ENCODE data around the gene DUOX1.

The DUOX1 gene

DNA sequence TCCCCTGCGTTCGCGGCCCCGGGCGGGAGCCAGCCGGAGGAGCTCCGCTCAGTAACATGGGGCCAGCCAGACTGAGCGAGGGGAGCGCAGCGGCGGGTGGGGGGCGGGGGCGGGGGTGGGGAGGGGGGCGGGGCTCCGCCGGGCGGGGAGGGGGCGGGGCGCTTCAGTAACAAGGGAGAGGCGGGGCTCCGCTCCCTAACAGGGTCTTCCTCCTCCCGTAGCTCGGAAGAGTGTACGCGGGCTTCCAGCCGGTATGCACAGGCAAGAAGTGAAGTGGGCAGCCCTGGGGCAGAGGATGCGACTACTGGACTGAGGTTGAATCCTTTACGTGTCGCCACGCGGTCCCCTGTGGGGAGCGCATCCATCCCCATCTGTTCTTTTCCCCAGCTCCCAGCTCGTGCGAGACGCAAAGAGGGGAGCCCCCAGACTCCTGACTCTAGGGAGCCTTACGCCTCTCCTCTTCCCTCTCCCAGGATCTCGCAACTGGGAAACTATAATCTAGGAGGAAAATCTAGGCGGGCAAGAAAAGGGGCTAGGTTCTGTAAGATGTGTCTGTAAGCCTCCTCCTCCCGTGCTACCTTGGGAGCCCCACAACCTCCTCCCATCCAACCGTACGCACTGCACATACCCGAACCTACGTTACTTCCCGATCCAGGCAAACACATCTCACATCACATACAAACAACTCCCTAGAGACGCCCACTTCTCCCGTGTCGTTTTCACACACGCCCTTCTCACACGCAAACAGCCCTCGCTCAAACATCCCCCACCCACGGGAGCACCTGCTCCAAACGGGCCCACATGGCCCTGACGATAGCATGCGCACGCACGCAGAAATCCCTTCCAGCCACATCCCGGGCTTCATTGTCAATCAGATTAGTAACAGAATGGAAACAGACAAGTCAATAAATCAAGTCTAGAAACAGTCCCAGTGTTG, 58.4 kb downstream of the DUOX1 start, which contains the start of gene SHF:
Gene SHF, minus strand, starts transcription at position 73 of the 937 bp plus-strand sequence. Its CDS starts 15 bp downstream, at position 58.
- no peak for DNase-seq (ENCODE audit: low read depth, low spot score)

DNA sequence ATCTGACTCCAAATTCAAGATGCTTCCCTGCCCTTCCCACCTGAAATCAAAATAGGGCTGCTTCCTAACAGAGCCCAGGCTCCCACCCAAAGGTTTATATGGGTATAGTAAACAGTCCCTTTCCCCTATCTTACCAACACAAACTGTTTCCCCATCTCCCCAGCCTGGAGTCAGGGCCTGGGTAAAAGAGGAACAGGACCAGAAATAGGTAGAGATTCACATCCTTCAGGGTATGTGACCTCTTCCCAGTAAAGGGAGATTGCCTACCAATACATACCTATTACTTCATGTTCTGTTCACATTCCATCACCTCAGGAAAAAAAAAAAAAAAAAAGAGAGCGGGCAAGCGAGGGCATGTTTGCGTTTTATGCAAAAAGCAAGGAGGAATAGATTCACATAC, 67.7 kb downstream of the DUOX1 start:
- no peak for DNase-seq (ENCODE audit: low read depth, low spot score)

- DNase-seq (ENCODE audit: low read depth, low spot score): peak; percentile 96
Observed at GRCh38 chr15:45198337-45199135, 68.7 kb downstream of the DUOX1 start.

DNA sequence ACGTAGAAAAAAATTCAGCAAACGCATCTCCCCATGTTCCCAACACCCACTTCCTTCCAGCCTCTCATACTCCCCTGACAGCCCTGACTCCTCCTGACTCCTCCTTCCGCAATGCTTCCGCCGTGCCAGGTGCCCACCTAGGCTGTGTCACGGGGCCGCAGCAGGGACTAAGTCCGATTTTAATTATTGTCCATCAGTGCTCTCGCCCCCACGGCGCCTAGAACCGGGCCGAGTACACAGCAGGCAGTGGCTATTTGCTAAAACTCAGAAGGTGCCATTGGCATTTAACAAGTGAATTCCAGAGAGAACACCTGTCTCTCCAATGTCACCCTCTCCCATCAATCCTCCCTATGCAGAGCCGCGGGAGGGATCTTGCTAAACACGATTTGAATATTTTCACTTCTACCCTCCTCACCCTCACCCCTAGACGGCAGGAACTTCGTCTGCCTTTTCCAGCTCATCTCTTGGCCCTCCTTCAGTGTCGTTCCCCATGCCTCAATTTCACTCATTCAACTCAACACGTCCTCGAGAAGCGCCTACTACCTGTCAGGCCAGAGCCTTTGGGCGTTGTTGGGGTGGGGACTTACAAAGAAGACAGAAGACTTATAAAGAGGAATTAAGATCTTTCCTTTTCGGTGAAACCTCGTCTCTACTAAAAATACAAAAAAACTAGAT, 69.5 kb downstream of the DUOX1 start:
- no peak for DNase-seq (ENCODE audit: low read depth, low spot score)

DNA sequence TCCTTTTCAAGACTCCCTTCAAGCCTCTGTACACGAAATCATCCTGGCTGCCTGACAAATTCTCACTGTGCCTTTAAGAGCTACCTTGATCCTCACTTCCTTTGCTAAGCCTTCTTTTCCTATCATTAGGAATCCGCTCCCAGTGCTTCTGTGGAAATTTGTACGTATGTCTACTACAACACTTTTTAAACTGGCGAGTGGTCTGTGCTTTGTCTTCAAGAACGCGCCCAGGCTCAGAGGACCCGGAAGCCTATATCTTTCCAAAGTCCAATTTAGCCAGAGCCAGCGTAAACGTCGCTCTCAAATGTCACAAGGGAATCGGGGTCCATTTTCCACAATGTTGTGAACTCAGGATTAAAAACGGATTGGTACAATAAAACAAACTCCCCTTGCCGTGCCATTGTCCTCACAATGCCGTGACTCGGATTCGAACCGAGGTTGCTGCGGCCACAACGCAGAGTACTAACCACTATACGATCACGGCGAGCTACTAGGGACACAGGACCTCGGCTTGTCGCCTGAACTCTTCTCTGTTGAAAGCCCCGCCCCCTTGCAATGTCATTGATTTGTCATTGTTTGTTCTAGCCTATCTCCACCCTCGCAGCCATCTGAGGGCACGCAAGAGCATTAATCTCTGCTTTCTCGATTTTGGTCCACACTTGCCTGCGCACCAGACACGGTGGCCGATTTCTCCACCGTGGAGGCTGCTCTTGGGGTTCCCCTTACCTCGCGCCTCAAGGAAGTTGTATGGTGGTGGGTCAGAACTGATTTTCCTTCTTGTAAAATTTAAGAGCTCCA, 70.4 kb downstream of the DUOX1 start:
- DNase-seq (ENCODE audit: low read depth, low spot score): peak; percentile 66

DNA sequence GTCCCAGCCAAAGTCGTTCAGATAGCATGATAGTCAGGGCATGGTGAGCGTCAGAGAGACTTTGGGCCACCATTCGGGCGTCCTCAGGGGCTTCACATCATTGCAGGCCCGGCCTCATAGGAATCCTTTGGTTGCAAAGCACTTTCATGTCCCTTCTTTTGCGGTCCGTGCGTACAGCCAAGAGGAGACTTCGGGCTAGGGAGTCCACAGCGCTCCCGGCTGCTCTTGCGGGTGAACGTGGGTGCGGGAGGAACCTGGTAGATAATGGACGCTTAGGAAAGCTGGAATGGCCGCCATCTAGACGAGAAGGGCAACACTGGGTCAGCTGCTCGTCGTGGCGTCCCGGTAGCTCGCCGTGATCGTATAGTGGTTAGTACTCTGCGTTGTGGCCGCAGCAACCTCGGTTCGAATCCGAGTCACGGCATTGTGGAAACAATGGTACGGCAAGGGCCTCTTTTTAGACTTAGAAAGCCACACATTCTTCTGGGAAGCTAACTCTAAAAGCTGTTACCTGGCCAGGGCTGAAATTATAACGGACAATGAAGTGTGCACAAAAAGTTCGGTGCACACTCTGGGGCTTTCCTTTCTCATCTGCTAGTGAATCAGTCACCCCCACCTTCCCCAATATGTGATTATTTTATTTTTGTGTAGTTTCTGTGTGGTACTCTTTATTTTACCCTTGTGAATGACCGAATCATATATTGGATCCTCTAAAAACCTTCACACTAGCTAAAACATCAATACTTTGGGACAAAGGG, 71.2 kb downstream of the DUOX1 start:
- peak; percentile 34 for DNase-seq (ENCODE audit: low read depth, low spot score)

DNA sequence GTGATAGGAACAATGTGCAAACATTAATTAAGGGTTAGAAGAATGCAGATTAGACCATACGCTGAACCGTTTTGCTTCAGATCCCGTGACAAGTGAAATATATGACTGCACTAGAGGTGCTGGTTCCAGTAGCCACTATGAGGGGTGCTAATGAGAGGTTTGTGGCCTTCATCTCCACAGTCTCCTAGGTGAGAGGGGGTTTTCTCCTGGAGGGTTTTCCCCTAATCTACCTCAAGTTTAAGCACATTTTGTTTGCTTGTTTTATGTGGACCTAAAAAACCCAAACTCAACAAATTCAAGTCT, 71.7 kb downstream of the DUOX1 start:
- DNase-seq (ENCODE audit: low read depth, low spot score): no peak

- no peak for DNase-seq (ENCODE audit: low read depth, low spot score)
Observed at GRCh38 chr15:45201869-45202268, 72.1 kb downstream of the DUOX1 start.

- DNase-seq (ENCODE audit: low read depth, low spot score): no peak
Observed at GRCh38 chr15:45203182-45203581, 73.4 kb downstream of the DUOX1 start.

GRCh38 chr15:45205192-45205591, 75.4 kb downstream of the DUOX1 start:
- DNase-seq (ENCODE audit: low read depth, low spot score): no peak

GRCh38 chr15:45212493-45212892, 82.7 kb downstream of the DUOX1 start:
- DNase-seq (ENCODE audit: low read depth, low spot score): no peak
